Right cardiac atrium (tissue), 5 donors: Measurements from ENCODE around the gene SPTAN1. TPM values are rescaled to one million over a fixed set of nuclear protein-coding genes. Genes with fewer than 3 reads are reported as not detected.
A peak's percentile ranks its signal among the peaks of the same experiment; 100 is the strongest.

Experiments used
- ATAC-seq, 2 donors: fragments of 200-7000 bp; cut with Tn5 transposase; one replicate each; pipeline versions ENCODE4 v1.8.0 to v1.9.1; 2020; ENCODE audit warnings: moderate library complexity in 2 of 2, mild to moderate bottlenecking in 1 of 2
- DNase-seq, 3 donors: peaks; one replicate each; pipeline ENCODE4 v3.0.0-alpha.2; 2020
- H3K27ac ChIP-seq: one replicate; pipeline ENCODE4 v1.5.1; 2013; ENCODE audit warnings: mild to moderate bottlenecking, low read length, control low read depth, moderate library complexity
- H3K27me3 ChIP-seq: one replicate; pipeline ENCODE4 v1.6.1; 2013; ENCODE audit not compliant: control insufficient read depth, insufficient read depth
- H3K4me1 ChIP-seq: one replicate; pipeline ENCODE4 v1.6.1; 2013; ENCODE audit warnings: low read length; ENCODE audit not compliant: control insufficient read depth, insufficient read depth
- H3K4me3 ChIP-seq: one replicate; pipeline ENCODE4 v1.5.1; 2013; ENCODE audit warnings: low read length, control low read depth
- H3K9me3 ChIP-seq: one replicate; pipeline ENCODE4 v1.6.1; 2013; ENCODE audit warnings: low read length; ENCODE audit not compliant: control insufficient read depth
- WGBS: extraction: QIAGEN DNeasy Blood & Tissue Kit; methylation state at CpG from one replicate; pipeline ENCODE4 v1.1.7; 2013; 5-methylcytosine and 5-hydroxymethylcytosine counted together
- intact Hi-C, 4 donors: fragments of 100-400 bp; cut with DNase I; formaldehyde crosslinking; loops; one replicate each; pipeline versions ENCODE4 v1.11.0 to v1.14.0; 2022 to 2023
- polyA plus RNA-seq: library from polyadenylated mRNA; stranded (reverse); fragments of 200-250 nt; gene quantifications from one replicate; pipeline ENCODE4 v1.2.3, GENCODE V29; 2013
- total RNA-seq, 4 donors: library from RNA; stranded (reverse); fragmentation: NEBNext Ultra II Directional; extraction: Animal tissue kit (Norgen Biotek cat#: 25700); gene quantifications; one replicate each; pipeline ENCODE4 v1.2.1, GENCODE V29; 2021
- donor health status: healthy with polysubstance abuse.
- donor health status: DM: no; HTN: yes; CAD: no.
- donor health status: DM: no; HTN: no; CAD: no.
- donor health status: DM: no; HTN: yes; CAD: no; lungs with severe emphysema.
- donor health status: DM: yes; HTN: yes; CAD: no.

SPTAN1 gene
- total and polyA plus RNA-seq, 5 donors, result 154 to 312 (median 272) TPM

DNA sequence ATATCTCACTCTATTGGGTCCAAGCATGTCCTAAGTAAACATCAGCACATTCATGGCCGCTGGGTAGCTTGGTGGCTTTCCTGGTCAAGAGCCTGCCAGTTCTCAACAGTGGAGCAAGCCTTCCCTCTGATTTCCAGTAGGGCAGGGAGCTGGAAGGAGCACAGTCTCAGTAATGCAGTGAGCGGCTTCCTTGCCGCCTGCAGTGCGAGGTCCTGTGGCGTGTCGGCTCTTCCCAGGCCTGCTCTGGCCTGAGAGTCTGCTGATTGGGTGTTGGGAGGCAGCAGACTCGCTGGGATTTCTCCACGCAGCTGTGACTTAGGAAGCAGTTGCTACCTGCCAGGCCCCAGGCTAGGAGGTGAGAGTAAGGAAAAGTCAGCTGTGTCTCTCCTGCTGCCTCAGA, 51.3 kb downstream of the SPTAN1 start:
- no peaks in the 10 kb centered on the region for H3K4me1 ChIP-seq
- no peak for DNase-seq
- no peaks in the 10 kb centered on the region for H3K9me3 ChIP-seq
- 83% methylated on average over 8 of the region's 8 CpGs for WGBS
- H3K4me3 ChIP-seq, result no peak overlapping the region
- no peak for ATAC-seq
- intact Hi-C loops, result no loop called here
- H3K27me3 ChIP-seq, result no peaks in the 10 kb centered on the region
- no peak overlapping the region for H3K27ac ChIP-seq

DNA sequence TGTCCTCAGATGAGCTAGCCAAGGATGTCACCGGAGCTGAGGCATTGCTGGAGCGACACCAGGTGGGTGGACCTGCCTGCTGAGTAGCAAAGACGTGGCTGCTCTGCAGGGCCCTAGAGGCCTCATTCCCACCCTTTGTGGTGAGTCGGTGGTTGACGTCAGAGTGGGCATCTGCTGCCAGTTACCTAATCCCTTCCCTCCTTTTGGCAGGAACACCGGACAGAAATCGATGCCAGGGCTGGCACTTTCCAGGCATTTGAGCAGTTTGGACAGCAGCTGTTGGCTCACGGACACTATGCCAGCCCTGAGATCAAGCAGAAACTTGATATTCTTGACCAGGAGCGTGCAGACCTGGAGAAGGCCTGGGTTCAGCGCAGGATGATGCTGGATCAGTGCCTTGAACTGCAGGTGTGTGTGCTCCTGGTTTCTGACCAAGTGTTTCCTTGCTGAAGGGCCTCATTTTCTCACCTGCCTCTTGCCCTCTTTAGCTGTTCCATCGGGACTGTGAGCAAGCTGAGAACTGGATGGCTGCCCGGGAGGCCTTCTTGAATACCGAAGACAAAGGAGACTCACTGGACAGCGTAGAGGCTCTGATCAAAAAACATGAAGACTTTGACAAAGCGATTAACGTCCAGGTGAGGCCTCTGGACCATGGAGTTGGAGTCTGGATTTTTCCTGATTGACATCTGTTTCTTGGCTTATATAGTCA, 55.4 kb downstream of the SPTAN1 start:
- Histone ChIP-seq H3K27me3 (no peaks in the 10 kb centered on the region), H3K9me3 (no peaks in the 10 kb centered on the region), H3K4me1 (no peaks in the 10 kb centered on the region), H3K27ac (peak overlapping the region; percentile 5), H3K4me3 (no peak overlapping the region)
- ATAC-seq (peak; percentile 92 to 96), DNase-seq (peak; percentile 79 to 87 (median 85))
- 65% methylated on average over 16 of the region's 16 CpGs for WGBS
- intact Hi-C loops, result no loop called here

DNA sequence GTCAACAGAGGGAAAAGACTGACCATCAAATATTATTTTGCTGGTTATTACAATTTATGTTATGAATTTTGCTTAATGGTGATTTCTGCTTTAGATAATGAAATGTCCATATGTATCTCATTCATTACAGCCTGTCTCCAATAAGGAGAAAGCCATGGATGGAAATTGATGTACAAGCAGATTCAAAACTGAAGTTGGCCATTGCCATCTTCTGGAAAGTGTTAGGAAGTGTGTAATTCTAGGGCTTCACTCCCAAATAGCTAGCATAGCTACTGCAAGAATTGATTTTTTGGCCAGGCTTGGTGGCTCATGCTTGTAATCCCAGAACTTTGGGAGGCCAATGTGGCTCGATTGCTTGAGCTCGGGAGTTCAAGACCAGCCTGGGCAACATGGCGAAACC, 58.5 kb downstream of the SPTAN1 start:
- no peak overlapping the region for H3K27ac ChIP-seq
- intact Hi-C loops, result no loop called here

DNA sequence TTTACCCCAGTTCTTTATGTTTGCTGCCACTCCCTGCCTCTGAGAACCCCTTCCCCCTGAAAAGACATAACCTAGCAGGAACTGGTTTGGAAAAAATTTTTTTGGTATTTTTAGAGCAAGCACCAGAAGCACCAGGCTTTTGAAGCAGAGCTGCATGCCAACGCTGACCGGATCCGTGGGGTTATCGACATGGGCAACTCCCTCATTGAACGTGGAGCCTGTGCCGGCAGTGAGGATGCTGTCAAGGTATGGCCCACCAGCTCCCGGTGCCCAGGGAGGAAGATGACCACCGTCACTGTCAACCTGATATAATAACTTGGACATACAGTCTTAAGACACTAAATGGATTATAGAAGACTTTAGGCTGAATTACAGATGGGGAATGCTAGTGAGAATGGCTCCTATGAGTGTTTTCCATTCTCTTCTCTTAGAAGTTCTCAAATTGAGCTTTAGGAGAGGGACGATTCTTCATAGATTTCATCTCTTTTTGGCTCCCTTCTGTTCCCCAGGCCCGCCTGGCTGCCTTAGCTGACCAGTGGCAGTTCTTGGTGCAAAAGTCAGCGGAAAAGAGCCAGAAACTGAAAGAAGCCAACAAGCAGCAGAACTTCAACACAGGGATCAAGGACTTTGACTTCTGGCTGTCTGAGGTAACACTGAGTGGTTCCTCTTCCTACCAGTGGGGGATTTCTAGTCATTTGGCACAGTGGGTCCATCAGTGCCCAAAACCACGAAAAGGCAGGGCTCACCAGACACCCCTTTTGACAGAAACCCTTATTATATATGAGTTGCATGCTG, 59.4 kb downstream of the SPTAN1 start:
- no peak for ATAC-seq
- intact Hi-C loops, result no loop called here
- DNase-seq, result no peak
- H3K27me3 ChIP-seq, result no peaks in the 10 kb centered on the region
- no peaks in the 10 kb centered on the region for H3K9me3 ChIP-seq
- no peak overlapping the region for H3K27ac ChIP-seq
- 95% methylated on average over 12 of the region's 12 CpGs for WGBS
- no peaks in the 10 kb centered on the region for H3K4me1 ChIP-seq
- no peak overlapping the region for H3K4me3 ChIP-seq

More for the DNA sequence above, 58.5 kb downstream of the SPTAN1 start:
- 93% methylated on average over 3 of the region's 3 CpGs for WGBS
- Histone ChIP-seq H3K4me3 (no peak overlapping the region), H3K9me3 (no peaks in the 10 kb centered on the region), H3K4me1 (no peaks in the 10 kb centered on the region), H3K27me3 (no peaks in the 10 kb centered on the region)
- DNase-seq (no peak), ATAC-seq (no peak)

DNA sequence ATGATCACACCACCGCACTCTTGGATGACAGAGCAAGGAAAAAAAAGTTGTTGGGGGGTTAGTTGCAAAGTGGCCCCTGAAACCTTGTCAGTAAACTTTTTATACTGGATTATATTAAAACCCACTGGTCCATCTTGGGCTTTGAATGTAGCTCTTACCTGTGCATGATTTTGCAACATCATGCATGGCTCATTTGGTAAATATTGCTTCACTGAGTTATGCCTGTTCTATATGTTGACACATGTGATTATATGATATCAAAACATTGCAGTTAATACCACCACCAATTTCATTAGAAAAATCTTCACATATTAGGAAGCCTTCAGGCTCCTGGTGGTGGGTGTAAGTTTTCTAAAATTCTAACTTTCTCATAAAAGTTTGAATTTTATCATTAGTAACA, 62.3 kb downstream of the SPTAN1 start:
- no peak for ATAC-seq
- Histone ChIP-seq H3K4me1 (no peaks in the 10 kb centered on the region), H3K27ac (no peak overlapping the region), H3K4me3 (no peak overlapping the region), H3K9me3 (no peaks in the 10 kb centered on the region), H3K27me3 (no peaks in the 10 kb centered on the region)
- WGBS, result 100% methylated on average over 1 of the region's 1 CpG
- DNase-seq, result no peak
- intact Hi-C loops, result loop anchor here in 1 of 4 donors (5.0 kb wide), 1 partner anchor 37 kb away; no protein-coding TSS in a partner anchor

DNA sequence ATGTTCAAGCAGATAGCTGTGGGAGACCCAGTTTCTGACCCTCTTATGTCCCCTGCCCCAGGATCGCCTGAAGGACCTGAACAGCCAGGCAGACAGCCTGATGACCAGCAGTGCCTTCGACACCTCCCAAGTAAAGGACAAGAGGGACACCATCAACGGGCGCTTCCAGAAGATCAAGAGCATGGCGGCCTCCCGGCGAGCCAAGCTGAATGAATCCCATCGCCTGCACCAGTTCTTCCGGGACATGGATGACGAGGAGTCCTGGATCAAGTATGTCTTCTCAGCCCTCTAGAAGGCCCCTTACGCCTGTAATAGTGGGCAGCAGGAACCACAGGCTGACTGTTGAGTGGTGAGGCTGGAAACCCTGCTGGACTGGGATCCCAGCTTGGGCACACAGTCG, 63.2 kb downstream of the SPTAN1 start:
- Histone ChIP-seq H3K4me3 (no peak overlapping the region), H3K4me1 (no peaks in the 10 kb centered on the region), H3K27me3 (no peaks in the 10 kb centered on the region), H3K27ac (no peak overlapping the region), H3K9me3 (no peaks in the 10 kb centered on the region)
- intact Hi-C loops, result loop anchor here in 1 of 4 donors (5.0 kb wide), 1 partner anchor 38 kb away; no protein-coding TSS in a partner anchor
- ATAC-seq, result no peak
- 88% methylated on average over 12 of the region's 12 CpGs for whole genome bisulfite sequencing
- DNase-seq, result no peak

DNA sequence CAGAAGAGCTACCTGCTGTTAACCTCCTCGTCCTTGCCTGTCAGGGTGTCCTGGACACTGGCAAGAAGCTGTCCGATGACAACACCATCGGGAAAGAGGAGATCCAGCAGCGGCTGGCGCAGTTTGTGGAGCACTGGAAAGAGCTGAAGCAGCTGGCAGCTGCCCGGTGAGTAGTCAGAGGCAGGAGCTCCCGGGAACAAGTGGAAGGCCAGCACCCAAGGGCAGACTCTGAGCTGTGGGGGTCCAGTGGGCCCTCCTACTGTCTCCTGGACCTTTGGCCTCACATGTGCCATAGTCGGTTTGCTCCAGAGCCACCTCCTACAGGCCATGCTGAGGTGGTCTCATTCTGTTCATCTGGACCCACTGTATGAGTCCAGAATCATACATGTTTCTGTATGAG, 65.6 kb downstream of the SPTAN1 start:
- Histone ChIP-seq H3K27ac (no peak overlapping the region), H3K4me1 (no peaks in the 10 kb centered on the region), H3K4me3 (no peak overlapping the region), H3K27me3 (no peaks in the 10 kb centered on the region), H3K9me3 (no peaks in the 10 kb centered on the region)
- intact Hi-C loops, result loop anchor here in 1 of 4 donors (5.0 kb wide), 1 partner anchor 41 kb away; no protein-coding TSS in a partner anchor
- ATAC-seq (no peak), DNase-seq (no peak)
- 87% methylated on average over 8 of the region's 8 CpGs for WGBS

DNA sequence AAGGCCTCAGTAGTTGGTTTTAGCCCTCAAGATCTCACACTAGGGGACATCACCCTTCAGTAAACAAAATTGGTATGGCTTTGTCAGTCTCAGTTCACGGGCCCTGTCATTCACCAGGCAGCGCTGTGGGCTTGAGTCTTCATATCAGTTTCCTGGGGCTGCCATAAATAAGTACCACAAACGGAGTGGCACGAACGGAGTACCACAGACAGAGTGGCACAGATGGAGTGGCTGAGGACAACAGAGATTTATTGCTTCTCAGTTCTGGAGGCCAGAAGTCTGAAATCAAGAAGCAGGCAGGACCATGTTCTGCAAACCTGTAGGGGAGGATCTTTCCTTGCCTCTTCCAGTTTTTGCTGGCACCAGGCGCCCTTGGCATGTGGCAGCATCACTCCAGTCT, 66.7 kb downstream of the SPTAN1 start:
- intact Hi-C loops, result loop anchor here in 1 of 4 donors (5.0 kb wide), 1 partner anchor 42 kb away; no protein-coding TSS in a partner anchor
- Histone ChIP-seq H3K4me1 (no peaks in the 10 kb centered on the region), H3K9me3 (no peaks in the 10 kb centered on the region), H3K27ac (no peak overlapping the region), H3K4me3 (no peak overlapping the region), H3K27me3 (no peaks in the 10 kb centered on the region)
- no peak for ATAC-seq
- WGBS, result 89% methylated on average over 6 of the region's 6 CpGs
- DNase-seq, result no peak

DNA sequence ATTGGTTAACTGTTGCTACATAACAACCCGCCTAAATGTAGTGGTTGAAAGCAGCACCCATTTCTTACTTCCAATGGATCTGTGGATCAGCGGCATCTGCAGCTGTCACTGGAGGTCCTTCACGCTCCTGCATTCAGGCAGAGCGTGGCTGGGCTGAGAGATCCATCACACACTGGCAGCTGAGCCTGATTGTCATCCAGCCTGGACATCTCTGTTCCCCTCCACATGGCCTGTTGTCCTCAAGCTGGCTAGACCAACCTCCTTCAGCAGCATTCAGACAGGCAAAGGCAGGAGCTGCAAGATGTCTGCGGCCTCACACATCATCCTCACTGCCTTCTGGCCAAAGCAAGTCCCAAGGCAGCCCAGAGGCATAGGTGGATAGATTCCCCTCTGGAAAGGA, 67.4 kb downstream of the SPTAN1 start:
- no peak for ATAC-seq
- no peak for DNase-seq
- H3K27ac ChIP-seq, result no peak overlapping the region
- intact Hi-C loops, result loop anchor here in 1 of 4 donors (5.0 kb wide), 1 partner anchor 42 kb away; no protein-coding TSS in a partner anchor
- WGBS, result 96% methylated on average over 5 of the region's 5 CpGs
- no peaks in the 10 kb centered on the region for H3K27me3 ChIP-seq
- H3K4me1 ChIP-seq, result no peaks in the 10 kb centered on the region
- H3K4me3 ChIP-seq, result no peak overlapping the region
- no peaks in the 10 kb centered on the region for H3K9me3 ChIP-seq

DNA sequence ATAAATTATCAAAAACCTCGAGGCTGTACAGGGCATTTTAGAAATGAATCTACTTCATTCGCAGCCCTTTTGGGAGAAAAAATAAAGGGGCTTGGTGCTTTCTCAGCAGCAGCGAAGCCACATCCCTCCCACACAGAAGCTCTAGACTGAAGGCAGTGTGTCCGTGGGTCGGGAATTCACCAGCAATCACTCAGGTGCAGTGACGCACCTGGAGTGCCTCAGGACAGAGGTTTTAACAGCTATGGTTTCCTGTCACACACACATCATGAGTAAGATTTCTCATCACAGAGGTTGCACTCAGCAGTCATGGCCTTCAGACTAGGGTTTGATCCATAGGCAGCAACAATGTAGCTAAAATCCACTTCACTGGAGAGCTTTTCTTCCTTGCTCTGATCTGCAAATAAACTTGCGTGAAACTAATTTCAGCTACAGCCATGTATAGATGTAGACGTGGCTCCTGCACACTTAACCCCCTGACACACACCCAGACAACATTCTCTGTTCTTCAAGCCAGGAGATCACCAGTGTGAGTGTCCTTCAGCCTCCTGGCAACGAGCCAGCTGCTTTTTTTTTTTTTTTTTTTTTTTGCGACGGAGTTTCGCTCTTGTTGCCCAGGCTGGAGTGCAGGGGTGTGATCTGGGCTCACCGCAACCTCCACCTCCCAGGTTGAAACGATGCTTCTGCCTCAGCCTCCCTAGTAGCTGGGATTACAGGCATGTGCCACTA, 69.5 kb downstream of the SPTAN1 start:
- 67% methylated on average over 14 of the region's 14 CpGs for WGBS
- intact Hi-C loops, result no loop called here

DNA sequence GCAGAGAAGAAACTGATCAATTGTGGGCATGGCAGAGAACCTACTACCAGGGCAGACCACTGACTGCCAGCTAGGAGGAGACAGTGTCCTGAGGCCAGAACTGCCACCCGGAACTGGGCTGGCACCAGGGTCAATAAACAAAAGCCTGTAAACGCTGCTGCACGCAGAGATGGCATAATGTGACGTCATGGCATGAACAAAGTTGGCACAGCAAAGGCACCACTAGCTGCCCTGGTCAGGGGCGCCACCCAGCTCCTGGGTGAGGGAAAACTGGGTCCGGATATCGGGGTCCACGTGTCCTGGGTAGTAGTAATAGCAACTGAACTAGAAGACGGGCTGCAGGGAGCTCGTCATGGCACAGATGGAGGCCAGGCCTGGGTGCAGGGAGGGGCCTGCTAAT, 72.2 kb downstream of the SPTAN1 start:
- no peaks in the 10 kb centered on the region for H3K9me3 ChIP-seq
- WGBS, result 85% methylated on average over 10 of the region's 10 CpGs
- H3K4me1 ChIP-seq, result peaks cover 3% of the 10 kb centered on the region
- no peak overlapping the region for H3K27ac ChIP-seq
- intact Hi-C loops, result no loop called here
- ATAC-seq (no peak), DNase-seq (peak in 2 of 3 donors; percentile 20 to 44)
- H3K27me3 ChIP-seq, result no peaks in the 10 kb centered on the region
- no peak overlapping the region for H3K4me3 ChIP-seq

More for the DNA sequence above, 69.5 kb downstream of the SPTAN1 start:
- no peak overlapping the region for H3K27ac ChIP-seq
- H3K4me1 ChIP-seq, result no peaks in the 10 kb centered on the region
- H3K27me3 ChIP-seq, result no peaks in the 10 kb centered on the region
- H3K9me3 ChIP-seq, result no peaks in the 10 kb centered on the region
- no peak overlapping the region for H3K4me3 ChIP-seq
- ATAC-seq (no peak), DNase-seq (peak in 1 of 3 donors; percentile 3)
